COR-L47 (cell line): ENCODE measurements around the gene YIPF7.

ENCODE experiments used
- DNase-seq: peaks from one replicate; lab custom pipeline; 2025; lab: John Stamatoyannopoulos, UW

Gene YIPF7

DNA sequence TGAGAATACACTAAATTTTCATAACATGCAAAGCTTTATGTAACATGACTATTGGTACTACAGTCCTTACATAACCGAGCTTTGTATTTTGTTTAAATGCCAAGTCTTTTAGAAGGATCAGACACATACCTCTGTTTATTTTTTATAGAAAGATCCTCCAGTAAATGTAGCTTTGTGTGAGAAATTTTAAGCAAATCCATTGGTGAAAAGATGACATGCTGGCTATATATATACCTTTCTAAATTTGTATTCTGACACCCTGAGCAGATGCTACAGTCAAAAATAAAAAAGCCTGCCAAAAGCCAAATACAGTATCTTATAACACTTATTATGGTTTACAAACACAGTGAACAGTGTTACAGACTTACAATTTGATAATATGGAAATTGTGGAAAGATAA lies at the start of gene YIPF7:
Gene YIPF7 (minus strand): TSS at position 201 of the 400 bp plus-strand sequence. CDS start 1,525 bp downstream, outside the sequence.
- DNase-seq: no peak

DNA sequence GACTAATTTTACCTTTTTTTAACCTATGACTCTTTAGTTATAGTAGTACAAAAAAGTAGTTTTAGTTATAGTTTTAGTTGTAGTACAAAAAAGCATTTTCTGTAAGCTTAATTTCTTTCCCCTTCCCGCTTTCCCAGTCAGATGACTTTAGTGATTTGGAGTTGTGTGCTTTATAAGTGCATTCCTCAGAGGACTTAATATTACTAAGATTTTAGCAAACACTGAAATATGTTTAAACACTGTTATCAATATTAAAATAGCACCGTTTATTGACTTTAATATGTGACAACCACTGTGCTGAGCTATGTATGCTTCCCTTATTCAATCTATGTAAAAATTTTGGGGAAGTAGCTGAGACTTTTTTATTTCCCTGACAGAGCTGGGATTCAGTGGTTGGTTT lies 49.6 kb upstream of the YIPF7 start:
- DNase-seq: no peak

DNA sequence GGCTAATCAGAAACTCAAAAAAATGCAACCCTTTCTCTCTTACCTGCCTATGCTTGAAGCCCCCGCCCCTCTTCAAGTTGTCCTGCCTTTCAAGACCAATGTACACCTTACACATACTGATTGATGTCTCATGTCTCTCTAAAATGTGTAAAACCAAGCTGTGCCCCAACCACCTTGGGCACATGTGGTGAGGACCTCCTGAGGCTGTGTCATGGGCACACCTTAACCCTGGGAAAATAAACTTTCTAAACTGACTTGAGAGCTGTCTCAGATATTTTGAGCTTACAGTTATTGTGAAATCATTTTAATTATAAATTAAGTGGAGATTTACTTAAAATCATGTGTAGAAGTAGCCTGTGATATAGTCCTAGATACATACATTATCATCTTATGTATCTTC lies 49.0 kb upstream of the YIPF7 start:
- no peak for DNase-seq

DNA sequence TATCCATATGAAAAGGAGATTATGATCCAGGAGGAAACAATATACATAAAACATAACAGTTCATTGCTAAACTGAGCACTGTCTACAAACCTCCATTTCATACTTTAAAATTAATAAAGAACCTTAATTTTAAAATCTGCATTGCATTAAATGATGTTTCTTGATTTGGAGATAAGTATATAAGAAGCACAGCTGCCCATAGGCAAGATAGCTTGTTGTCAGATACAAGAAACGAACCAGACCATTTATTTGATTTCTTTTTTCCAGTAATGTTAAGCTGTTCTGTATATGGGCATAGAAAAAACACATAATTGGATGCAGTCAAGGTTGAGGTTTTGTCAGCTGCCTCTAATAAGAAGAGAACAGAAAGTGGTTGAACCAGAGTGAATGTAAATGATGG lies 33.2 kb upstream of the YIPF7 start:
- no peak for DNase-seq

DNA sequence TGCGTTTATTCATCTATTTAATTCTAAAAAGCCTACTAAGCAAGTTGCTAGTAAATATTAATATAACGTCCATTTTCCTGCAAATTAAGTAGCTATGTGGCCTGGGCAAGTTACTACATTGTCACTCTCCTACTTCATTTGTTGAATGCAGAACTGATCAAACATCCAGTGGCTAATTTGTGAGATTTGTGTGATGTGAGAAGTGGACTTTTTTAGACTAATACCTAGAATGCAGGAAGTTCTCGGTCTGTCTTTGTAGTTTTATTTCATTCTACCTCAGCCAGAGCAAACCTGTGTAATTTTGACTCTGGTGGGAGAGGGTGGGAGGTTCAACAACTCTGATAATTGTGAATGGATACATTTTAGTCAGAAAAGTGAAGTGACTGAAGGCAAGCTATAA lies 27.6 kb upstream of the YIPF7 start:
- DNase-seq: no peak

DNA sequence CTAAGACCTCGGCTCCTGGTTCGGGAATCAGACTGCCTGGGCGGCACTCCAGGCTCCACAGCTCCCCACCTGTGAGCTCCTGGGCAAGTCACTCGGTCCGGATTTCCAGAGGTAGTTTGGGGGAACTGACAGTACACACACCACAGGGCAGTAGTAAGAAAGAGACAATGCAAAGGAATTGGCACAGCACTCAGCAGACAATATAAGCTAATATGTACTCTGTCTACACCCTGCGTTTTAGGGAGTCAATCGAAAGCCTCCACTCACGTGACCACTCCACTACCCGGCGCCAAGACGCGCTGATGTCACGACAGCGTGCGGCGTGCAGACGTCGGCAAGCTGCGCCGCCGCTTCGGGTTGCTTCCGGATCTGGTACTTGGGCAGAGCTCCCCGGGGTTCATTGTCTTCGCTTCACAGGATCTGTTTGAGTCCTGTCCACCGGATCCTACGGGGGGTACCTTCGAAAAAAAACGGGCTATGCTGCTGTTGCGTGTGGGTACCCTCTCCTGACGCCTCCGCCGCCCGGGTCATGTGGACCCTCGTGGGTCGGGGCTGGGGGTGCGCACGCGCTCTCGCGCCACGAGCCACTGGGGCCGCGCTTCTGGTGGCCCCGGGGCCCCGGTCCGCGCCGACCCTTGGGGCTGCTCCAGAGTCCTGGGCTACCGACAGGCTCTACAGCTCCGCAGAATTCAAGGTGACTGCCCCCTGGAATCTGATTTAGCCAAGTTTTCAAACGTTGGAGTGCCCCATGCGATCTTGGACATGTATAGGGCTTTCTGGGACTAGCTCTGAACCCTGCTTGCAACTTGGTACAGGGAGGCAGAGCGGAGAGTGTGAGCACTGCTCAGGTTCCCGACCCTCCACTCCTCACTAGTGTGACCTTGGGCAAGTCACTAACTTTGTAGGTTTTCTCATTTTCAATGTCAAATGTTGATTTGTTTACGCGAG lies 26.9 kb upstream of the YIPF7 start, which contains the start of gene GUF1:
Gene GUF1 (plus strand): TSS at position 327 of the 948 bp plus-strand sequence. CDS start 203 bp downstream, at position 530.
- DNase-seq: peak; percentile 90

DNA sequence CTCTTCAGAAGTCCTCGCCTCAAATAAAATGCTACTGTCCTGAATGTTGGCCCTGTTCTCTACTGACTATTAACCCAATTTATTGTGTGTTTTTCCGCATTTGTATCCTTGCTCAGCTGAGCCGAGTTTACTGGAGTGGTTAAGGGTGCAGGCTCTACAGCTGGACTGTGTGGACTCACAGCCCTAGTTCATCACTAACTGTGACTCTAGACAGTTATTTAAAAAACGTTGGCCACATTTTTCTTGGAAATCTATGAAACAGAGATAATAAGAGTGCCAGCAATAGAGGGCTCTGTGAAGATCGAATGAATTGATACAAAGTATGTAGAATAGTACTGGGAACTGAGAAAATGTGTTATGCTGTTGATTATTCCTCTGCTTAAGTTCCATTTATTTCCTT lies 23.9 kb upstream of the YIPF7 start:
- DNase-seq: no peak

DNA sequence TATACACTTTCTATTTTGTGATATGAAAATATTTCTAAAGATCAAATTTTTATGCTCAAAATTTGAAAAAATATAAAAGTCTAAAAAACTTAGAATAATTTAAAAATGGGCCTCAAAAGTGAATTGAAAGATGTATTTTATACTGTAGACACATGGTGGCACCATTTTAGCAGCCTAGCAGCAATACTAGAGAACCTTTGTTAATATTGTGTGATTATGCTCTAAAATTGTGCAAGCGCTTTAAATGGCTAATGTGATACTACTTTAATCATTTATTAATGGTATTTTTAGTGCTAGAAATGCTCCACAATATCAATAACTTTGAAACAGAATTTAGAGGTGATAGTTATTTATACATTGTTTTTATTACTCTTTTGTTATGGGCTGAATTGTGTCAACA lies 23.0 kb upstream of the YIPF7 start:
- DNase-seq: peak; percentile 20

DNA sequence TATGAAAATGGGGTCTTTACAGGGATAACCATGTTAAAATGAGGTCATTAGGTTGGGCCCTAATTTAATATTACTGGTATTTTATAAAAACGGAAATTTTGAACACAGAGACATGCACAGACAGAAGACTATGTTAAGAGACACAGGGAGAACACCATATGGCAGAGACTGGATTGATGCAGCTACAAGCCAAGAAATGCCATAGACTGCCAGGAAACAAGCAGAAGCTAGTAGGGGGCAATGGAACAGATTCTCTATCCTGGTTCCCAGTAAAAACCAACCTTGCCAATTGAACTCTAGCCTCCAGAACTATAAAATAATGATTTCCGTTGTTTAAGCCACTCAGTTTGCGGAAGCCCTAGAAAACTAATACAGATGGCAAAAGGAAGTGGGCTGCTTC lies 20.2 kb upstream of the YIPF7 start:
- DNase-seq: no peak

DNA sequence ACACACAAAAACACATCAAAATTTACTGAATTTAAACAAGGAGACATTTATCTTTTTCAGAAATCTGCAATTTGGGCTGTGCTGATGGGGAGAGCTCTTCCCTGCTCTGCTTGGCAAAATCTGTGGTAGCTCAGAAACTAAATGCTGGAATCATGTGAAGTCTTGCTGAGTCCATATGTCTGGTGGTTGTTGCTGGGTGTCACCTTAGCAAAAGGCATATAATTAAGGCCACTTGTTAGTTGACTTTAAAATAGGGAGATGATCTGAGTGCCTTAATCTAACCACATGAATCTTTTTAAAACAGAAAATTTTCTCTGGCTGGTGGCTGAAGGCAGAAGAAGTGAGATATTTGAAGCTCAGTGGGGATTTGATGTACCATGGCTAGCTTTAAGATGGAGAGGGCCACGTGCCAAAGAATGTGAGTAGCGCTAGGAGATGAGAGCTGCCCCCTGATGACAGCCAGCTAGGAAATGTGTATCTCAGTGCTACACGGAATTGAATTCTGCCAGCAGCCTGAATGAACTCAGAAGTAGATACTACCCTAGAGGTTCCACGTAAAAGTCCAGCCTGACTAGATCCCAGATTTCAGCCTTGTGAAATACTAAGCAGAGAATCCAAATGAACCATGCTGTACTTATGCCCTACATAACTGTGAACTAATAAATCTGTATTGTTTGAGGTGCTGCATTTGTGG lies 19.2 kb upstream of the YIPF7 start:
- no peak for DNase-seq

DNA sequence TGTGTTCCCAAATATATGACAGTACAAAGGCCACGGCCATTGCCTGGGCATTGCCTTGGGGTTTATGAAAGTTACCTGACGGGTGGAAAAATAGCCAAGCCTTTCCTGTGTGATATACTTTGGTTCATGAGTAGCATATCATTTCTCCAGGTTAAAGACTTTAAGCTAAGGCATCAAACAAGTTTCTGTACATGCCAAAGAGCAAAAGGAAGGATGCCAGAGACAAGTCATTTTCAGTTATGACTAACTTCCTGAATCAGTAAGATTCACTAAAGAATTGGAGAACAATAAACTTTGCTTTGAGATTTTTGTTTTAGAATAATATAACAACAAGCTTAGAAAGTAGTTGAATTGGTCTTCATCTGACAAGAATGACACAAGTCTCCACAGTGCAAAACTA lies 17.1 kb upstream of the YIPF7 start:
- DNase-seq: no peak

DNA sequence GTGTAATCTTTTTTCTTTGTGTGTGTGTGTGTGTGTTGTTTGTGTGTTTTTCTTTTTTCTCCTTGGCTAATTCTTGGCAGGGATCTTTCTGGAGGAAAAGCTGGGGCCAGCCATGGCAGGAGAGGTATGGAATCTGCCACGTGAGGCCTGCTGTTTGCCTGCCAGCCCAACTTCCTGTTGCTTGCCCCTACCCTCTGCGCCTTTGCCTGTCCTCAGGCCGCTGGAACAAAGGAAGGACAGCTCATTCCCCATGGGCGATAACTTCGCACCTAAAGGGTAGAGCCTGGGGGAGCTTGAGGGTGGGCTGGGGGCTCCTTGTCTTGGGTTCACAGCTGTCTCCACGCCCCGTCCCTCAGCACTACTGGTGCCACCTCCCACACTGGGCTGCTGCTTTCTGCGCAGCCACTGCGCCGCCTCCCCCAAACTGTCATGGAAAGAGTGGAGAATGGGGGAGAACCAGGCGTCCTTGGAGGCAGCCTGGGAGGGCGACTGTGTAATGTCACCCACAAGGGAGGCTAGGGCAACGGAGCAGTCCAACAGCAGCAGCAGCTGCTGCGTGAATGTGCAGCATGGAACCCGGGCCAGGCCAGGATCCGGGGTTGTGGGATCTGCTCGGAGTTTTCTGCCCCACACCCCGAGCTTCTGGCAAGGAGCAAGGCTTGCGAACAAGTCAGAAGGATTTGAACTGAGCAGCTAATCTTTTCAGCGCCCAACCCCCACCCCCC lies 12.3 kb upstream of the YIPF7 start:
- no peak for DNase-seq

DNA sequence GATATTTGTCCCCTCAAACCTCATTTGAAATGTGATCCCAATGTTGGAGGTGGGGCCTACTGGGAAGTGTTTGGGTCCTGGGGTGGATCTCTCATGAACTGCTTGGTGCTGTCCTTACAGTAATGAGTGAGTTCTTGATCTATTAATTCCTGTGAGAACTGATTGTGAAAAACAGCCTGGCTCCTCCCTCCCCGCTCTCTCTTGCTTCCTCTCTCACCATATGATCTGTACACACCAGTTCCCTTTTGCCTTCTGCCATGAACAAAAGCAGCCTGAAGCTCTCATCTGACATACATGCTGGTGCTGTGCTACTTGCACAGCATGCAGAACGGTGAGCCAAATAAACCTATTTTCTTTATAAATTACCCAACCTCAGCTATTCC lies 11.2 kb upstream of the YIPF7 start:
- DNase-seq: no peak

DNA sequence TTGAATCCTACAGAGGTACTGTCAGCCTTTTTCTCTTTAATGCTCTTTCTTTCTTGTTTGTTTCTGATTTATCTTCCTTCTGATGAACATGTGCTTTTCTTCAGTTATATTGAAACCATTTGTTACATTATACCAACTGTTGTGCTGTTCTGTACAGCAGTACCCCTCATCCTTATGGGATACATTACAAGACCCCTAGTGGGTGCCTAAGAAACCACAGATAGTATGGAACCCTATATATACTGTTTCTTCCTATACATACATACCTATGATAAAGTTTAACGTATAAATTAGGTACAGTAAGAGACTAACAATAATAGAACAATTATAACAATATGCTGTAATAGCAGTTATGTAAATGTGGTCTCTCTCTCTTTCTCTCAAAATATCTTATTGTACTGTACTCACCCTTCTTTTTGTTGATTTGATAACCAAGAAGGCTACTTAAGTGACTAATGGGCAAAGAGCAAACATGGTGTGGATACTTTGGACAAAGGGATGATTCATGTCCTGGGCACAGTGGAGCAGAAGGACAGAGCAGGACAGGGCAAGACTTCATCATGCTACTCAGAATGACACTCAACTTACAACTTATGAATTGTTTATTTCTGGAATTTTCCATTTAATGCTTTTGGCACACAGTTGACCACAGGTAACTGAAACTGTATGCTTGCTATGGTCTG lies 10.7 kb upstream of the YIPF7 start:
- no peak for DNase-seq

DNA sequence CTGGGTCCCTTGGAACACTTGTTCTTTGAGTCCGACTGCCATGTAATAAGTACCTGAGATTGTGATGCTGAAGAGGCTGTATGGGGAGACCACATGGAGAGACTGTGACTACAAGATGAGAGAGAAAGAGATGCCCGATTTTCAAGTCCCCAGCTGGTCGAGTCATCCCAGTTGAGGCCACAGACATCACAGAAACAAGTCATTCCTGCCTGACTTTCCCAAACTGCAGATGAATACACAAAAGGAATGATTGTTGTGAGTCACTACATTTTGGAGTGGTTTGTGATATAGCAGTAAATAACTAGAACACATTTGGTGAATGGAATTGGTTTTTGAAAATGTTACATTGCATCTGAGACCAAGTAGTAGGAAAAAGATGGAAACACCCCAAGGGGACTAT lies 9.0 kb upstream of the YIPF7 start:
- no peak for DNase-seq

DNA sequence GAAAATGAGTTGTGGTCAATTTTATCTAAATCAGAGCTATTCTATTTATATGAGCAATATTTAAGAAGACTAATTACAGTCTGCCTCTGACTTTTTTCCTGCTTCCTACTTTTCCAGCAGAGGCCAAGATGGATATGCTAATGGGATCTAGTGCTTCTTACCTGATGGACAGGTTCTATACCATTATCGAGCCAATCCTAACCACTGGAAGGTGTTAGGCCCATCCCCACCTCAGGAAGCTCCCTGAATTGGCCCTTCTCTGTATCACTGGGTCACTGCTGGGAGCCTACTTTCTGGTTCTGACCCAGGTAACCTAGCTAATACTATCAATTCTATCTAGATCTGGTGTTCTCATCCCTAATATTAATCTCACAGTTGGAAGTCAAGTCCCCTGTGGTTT lies 577 bp upstream of the YIPF7 start:
- no peak for DNase-seq

DNA sequence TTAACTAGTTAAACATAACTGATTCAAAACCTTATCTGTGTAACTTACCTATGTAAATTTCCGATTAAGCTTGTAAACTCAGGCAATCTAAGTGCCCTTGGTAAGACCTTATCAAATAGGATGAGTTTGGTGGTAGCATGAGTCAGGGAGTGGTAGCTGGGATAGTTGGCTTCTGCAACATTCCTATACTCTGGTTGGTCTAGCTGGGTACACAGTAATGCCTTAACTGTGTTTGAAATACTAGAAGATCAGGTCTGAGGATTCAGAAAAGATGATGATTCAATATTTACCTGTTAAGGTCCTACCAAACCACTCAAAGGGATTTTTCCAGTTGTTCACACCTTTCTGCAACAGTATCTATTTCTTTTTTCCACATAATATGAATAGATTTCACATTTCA lies 5.3 kb downstream of the YIPF7 start:
- DNase-seq: no peak

DNA sequence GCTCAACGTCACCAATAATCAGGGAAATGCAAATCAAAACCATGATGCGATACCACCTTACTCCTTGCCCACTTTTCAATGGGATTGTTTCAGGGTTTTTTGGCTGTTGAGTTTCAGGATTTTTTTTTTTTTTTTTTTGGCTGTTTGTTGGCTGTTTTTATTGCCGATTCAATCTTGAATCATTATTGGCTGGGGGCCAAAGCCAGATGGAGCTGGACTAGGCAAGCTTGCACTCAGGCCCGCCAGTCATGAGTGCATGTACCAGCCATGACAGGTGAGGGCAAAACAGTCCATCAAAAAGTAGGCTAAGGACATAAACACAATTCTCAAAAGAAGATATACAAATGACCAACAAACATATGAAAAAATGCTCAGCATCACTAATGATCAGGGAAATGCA lies 13.3 kb downstream of the YIPF7 start:
- DNase-seq: no peak

DNA sequence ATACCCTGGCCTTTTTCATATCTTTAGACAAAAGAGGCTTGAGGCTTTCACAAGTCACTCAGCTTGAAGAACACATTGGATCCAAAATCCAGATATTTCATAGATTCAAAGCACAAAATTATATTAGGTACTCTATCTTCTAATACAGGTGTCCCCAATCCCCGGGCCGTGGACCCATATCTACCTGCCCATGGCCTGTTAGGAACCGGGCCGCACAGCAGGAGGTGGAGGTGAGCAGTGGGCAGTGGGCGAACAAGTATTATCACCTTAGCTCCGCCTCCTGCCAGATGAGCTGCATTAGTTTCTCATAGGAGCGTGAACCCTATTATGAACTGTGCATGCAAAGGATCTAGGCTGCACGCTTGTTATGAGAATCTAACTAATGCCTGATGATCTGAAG lies 18.7 kb downstream of the YIPF7 start:
- no peak for DNase-seq

DNA sequence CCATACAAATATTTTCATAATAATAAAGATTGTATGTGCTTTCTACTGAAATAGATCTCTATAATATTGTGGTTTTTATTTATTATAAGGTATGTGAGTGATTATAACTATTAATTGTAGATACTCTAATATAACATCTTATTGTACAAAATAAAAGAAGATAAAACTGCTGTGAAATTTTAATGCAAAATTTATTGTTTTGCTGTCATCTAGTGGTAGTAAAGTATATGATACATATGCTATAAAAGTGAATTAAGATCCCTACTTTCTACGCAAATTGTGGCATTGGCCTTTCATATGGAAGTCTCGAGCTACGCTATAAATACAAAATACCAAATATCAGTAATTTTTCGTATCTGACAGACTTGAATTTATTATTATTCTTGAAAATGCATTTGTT lies 19.3 kb downstream of the YIPF7 start:
- DNase-seq: peak; percentile 1

DNA sequence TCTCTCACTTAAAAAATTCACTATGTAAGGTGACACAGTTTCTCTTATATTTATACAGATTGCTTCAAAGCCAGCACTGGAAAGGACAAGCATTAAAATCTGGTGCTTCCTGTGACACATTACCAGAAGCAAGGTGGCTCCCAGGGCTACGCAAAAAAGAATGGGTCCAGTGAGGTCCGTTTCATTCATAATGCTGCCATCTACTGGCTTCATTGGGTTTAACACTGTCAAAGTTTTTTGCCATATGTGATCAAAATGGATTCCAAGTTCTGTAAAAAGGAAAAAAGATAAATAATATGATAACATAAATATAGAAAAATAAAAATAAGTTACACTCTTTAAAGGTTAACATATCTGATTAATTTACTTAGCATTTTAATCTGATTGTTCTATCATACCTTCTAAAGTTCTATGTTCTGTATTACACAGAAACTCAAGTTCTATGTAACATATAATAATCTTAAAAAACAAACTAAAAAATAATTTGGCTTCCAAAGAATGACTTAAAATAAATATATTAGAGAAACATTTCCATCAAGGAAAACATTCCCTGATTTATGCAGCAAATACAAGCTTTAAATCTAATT lies 22.1 kb downstream of the YIPF7 start:
- peak; percentile 47 for DNase-seq

DNA sequence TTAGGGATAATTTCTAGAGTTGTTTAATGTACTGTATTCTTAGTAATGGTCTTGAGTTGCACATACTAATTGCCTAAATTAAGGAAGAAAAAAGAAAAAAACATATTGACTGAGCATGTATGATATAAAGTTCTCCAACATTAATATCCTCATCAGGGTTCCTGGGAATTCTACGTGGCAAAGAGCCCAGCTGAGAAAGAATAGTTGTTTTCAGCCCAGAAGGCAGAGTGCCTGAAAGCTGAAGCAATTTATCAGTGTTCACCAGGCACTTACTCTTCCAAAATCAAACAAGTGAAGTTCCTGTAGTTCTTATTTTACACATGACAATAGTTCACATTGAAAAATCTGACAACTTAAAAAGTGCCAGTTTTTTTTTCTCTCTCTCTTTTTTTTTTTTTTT lies 27.7 kb downstream of the YIPF7 start:
- no peak for DNase-seq
